NCI-H82 treated with DMSO at 0.1 percent for 48 hours (cell line): ENCODE measurements around the gene DEFB131B.
"Not testable (repeated sequence)": the region's sequence is repeated elsewhere in the genome, so short reads cannot be mapped to it uniquely, and the experiment has no call there.

Experiments
- DNase-seq: peaks from one replicate; lab custom pipeline; 2025; ENCODE audit not compliant: unreplicated experiment; lab: John Stamatoyannopoulos, UW

Gene DEFB131B

DNA sequence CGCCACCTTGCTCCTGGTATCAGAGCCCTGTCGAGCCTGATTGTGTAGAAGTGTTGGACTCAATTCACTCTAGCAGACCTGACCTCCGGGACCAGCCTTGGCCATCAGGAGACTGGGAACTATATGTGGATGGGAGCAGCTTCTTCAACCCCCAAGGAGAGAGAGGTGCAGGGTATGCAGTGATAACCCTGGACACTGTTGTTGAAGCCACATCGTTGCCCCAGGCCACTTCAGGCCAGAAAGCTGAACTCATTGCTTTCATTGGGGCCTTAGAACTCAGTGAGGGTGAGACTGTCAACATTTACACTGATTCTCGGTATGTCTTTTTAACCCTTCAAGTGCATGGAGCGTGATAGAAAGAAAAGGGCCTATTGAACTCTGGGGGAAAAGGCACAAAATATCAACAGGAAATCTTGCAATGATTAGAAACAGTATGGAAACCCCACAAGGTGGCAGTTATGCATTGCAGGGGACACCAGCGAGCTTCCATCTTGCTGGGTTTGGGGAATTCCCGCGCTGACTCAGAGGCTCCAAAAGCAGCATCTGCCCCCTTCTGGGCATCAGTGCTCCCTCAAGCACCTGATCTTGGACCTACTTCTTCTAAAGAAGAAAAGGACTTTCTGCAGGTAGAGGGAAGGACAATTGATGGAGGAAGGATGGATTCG, 33.2 kb downstream of the DEFB131B start:
- not testable (repeated sequence) for DNase-seq

DNA sequence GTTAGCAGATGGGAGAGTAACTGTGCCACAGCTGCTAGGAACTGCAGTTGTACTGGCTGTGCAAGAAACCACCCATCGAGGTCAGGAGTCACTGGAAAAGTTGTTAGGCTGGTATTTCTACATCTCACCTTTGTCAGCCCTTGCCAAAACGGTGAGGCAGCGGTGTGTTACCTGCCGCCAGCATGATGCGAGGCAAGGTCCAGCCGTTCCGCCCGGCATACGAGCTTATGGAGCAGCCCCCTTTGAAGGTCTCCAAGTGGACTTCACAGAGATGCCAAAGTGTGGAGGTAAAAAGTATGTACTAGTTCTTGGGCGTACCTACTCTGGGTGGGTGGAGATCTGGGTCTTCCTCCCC, 33.7 kb downstream of the DEFB131B start:
- DNase-seq, result not testable (repeated sequence)

DNA sequence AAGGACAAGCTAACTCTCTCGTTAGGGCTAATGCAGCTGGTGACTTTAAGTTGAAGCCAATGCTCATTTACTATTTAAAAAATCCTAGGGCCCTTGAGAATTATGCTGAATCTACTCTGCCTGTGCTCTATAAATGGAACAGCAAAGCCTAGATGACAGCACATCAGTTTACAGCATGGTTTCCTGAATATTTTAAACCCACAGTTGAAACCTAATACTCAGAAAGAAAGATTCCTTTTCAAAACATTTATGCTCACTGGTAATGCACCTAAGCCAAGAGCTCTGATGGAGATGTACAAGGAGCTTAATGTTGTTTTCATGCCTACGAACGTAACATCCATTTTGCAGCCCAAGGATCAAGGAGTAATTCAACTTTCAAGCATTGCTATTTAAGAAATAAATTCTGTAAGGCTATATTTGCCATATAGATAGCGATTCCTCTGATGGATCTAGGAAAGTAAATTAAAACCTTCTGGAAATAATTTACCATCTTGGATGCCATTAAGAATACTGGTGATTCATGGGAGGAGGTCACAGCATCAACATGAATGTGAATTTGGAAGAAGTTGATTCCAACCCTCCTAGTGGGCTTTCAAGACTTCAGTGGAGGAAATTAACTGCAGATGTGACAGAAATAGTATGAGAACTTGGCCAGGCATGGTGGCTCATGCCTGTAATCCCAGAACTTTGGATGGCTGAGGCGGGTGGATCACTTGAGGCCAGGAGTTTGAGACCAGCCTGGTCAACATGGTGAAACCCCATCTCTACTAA, 35.7 kb downstream of the DEFB131B start:
- DNase-seq, result no peak

DNA sequence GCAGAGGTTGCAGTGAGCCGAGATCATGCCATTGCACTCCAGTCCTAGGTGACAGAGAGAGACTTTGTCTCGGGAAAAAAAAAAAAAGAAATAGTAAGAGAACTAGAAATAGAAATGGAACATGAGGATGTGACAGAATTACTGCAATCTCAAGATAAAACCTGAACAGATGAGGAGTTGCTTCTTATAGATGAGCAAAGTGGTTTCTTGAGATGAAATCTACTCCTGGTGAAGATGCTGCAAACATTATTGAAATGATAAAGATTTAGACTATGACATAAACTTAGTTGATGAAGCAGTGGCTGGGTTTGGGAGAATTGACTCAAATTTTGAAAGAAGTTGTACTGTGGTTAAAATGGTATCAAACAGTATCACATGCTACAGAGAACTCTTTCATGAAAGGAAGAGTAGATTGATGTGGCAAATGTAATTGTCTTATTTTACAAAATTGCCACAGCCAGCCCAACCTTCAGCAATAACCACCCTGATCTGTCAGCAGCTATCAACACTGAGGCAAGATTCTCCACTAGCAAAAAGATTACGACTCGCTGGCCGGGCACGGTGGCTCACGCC, 36.5 kb downstream of the DEFB131B start:
- DNase-seq, result no peak

DNA sequence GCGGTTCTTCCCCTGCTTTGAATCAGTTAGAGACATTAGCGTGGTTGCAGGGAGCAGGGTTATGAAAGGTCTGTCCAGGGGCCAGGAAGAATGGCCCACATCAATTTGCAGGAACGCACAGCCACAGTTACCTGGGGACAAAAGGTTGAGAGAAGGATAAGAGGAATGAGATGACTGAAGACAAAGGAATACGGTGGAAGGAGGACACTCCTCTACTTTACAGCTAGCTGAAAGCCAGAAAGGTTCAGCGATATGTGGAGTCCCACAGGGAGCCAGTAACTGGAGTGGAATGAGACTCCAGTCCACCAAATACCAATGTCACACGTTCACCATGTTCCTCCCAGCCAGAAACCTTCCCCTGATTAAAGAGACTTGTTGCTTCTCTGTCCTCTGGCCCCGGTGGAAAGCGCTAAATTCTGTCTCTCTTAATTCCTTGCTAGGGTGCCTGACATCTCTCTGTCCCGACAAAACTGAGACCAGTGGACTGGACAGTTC, 39.4 kb downstream of the DEFB131B start:
- DNase-seq, result no peak

DNA sequence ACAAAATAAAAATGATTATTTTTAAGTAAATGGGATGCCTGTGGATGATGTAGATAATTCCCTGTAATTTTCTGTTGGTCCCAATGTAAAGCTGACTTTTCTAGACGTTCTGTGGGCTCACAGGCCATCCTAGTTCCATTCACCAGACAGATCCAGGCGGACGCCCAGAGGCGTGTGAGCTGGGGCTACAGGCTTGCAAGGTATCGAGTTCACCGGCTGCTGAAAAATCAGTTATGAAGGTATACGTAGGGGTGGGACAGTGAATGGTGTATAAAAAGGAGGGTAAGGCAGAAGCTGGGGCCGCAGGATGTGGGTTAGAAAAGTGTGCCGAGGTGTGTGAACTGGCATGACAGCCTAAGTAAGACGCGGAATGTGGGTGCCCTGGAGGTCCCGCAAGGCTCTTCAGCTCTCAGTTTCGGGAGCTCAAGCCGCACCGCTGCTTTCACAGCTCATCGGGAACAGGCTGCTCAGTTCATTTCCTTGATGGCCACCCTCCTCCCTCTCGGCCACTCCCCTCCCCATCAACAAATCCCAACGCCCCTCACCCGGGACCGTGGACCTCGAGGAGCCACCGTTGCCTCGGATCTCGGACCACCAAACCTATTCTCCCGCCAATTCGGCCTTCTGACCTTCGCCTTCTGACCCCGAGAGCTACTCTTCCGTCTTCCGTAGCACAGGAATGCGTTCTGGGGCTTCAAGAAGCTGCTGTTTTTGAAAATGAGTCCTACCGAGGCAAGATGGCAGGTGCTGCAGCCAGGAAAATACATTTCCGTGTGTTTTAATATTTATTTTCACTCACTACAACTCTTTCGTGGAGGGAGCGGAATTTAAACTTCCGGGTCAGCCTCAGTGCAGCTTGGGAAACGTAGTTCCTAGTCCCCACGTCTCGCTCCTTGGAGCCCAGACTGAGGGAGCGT, 49.8 kb downstream of the DEFB131B start, which contains the start of gene XNDC1N:
XNDC1N (minus strand) TSS at position 775 of the 917 bp plus-strand sequence. CDS start 5,241 bp downstream, outside the sequence.
- peak; percentile 92 for DNase-seq

DNA sequence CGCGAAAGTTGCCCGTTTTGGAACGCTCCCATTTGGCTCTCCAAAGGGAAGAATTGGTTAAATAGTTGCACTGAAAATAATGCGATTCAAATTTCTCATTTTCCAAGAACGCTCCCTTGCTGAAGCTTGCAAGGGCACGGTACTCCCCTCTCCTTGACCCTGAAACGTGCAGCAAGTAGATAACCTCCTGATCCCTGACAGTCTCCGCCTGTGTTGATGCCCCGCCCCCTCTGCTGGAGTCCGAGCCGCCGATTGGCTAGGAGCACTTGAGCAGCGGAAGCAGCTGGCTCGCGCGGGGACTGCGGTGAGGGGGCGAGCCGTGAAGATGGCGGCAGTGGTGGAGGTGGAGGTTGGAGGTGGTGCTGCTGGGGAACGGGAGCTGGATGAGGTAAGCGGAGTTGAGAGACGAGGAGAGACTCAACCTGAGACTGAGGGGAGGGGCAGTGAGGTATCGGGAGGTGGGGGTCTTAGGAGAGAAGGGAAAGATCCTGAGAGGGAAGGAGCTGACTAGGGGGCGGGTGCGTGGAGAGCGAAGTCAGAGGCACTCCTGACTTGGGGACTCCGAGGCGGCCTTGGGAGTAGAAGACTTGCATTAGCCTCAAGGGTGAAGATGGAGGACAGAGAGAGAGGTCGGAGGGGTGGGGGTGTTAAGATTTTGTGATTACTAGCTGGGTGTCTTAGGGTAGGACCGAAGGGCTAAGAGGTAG, 50.6 kb downstream of the DEFB131B start, which contains the start of gene RNF121:
RNF121 (plus strand) TSS at position 310 of the 707 bp plus-strand sequence; CDS start at position 326, 16 bp downstream.
- DNase-seq, result peak; percentile 92

DNA sequence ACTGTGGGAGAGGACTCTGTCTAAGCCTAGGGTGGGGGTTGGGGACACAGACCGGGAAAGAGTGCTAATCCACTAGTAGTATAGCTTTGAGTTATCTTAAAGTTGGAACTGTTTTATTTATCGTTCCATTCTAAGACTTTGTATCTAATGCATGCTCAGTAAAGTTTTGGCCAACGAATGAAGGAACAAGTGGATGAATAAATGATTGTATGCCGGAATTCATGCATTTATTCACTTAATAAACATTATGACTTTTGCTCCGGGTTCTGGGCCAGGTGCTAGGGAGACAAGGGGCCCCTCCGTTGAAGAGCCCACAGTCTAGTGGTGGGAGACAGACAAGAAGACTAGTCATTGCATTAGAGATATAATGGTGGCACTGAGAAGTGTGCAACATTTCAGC, 51.2 kb downstream of the DEFB131B start:
- no peak for DNase-seq

DNA sequence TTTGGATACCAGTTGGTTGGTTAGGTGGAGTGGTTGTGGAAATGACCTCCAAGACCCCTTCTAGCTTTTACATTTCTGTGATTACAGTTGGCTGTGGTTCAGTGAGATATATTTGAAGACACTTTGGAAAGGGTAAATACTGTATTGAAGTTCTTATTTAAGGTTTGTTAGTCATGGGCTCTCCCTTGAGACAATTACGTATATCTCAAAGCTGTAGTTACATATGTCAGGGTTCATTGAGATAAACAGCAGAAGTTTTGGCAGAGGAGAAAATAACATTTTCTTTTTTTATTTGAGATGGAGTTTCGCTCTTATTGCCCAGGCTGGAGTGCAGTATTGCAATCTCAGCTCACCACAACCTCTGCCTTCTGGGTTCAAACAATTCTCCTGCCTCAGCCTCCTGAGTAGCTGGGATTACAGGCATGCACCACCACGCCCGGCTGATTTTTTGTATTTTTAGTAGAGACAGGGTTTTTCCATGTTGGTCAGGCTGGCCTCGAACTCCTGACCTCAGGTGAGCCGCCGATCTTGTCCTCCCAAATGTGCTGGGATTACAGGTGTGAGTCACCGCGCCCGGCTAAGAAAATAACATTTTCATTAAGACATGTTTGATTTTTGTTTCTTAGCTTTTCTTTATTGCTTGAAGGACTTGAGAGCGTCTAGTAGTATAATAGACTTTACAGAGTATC, 52.4 kb downstream of the DEFB131B start:
- no peak for DNase-seq

DNA sequence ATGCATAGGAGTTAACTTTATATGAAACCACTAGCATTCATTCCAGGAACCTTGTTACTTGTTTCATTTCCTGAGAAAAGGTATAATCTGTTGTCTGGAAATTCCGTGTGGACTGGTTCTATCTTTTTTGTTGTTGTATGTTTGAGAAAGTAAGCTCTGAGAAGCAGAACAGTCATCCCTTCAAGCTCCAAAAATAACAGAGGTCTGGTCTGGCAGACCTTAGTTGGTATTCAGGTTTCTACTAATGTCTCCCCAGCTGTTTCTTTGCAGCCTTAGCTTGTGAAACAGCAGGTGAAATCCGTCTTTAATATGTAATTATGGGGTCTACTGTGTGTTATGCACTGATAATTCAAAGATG, 53.0 kb downstream of the DEFB131B start:
- DNase-seq, result no peak

DNA sequence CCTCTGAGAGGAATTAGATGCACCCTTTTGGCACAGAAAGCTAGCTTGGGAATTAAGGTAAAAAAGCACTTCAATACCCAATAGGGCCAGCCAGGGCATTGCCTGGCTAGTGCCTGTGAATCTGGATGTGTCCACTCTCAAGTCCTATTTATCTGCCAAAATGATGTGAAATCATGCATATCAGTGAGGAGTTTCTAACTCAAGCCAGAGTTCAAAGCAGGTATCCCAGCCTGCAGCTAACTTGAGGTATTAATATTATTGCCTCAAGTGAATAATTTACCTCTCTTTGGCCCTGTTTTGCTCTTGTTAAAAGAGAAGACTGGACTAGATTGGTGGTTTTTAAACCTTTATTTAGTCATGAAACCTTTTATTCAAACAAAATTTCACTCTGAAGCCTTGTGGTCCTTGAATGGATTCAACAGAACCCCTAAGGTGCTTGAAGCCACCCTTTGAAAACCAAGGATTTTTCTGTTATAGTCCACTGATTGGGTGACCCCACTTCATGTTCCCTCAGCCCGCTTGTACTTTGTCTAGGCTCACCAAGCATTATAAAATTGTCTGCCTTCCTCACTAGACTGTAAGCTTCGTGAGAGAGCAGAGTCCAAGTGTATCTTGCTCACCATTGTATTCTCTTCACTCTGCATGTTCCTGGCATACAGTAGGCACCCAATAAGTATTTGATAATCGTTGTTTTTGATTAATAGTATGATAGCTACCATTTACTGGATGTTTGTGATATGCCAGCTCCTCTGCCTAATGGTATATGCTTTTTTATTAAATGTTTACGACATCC, 55.1 kb downstream of the DEFB131B start:
- DNase-seq, result no peak
